ENCODE data around the gene CARS1.

Gene CARS1

DNA sequence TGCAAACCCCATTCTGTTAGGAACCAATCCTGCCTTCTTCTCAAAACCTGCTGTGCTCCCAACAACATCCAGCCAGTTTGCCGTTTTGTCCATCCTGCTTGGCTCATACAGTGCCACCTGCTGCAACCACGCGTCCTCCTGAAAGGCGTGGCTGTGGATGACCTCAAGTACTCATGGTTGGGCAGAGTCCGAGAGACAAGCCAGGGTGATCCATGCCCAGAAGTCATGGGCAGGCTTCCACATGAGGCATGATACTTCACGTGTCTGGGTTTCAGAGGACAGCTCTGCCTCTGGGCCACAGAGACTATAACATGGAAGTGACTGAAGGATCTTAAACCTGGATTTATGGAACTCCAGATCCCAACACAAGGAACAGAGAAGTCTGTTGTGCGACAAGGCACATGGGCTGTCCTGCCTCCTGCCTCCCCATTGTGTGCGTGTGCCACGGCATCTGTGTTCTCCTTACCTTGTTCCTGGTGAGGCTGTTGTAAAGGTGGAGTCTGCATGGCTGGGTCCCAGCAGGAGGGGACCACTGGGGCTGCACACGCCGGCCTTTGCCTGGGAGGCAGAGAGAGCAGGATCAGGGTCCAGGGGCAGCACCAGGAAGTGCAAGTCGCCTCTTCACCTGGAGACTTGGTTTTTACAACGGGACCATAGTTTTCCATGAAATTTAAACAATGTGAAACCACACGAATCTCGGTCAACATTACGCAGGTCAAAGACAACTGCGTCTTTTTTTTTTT lies 15.4 kb downstream of the CARS1 start:
- H3K18ac ChIP-seq (ENCODE audit: low read length), result no peak overlapping the region

DNA sequence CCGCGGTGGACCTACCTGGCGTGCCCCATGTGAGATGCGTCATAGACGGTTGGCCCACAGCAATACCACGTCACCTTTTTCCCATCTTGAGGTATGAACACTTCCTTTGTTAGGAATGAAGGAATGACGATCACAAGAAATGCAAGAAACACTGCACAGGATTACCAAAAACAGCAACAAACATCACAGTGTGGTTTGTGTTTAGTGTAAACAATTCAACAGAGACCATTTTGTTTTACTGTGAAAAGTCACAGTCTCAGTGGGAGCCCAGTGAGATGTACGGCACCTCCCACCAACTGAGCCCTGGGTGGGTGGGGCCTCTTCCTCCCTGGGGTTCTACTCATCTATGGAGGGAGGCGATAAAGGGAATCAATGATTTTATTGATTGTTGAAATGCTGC lies 16.3 kb downstream of the CARS1 start:
- no peak overlapping the region for H3K23ac ChIP-seq (ENCODE audit: low read depth, low read length, poor library complexity)
- no peak for DNase-seq (ENCODE audit: low spot score)
- H4K8ac ChIP-seq (ENCODE audit: low read depth, low read length), result no peak overlapping the region
- H3K36me3 ChIP-seq (replicated peaks in 1 of 2; ENCODE audit: control insufficient read depth in 2 of 2, insufficient read depth in 2 of 2, low read length in 2 of 2), result peaks cover 33 to 90% of the 10 kb centered on the region in 2 donors
- no peak overlapping the region for H3K18ac ChIP-seq (ENCODE audit: low read length)
- no peak overlapping the region for H3K27ac ChIP-seq (replicated peaks; ENCODE audit: low read length)
- no peaks in the 10 kb centered on the region for H3K27me3 ChIP-seq (ENCODE audit: control insufficient read depth in 3 of 3, insufficient read depth in 3 of 3, low read depth in 1 of 3, low read length in 3 of 3)
- no peak overlapping the region for H3K4me3 ChIP-seq (ENCODE audit: low read length in 2 of 2)
- no peak overlapping the region for H3K4me2 ChIP-seq (ENCODE audit: insufficient read depth, low read length, poor library complexity, severe bottlenecking)
- H3K14ac ChIP-seq (ENCODE audit: low read length), result no peak overlapping the region
- H2BK12ac ChIP-seq (ENCODE audit: low read length), result no peak overlapping the region
- WGBS, 2 donors (ENCODE audit: extremely low coverage in 2 of 2, insufficient read length in 2 of 2, insufficient replicate concordance in 1 of 2), result no CpG with 5 or more reads among the region's 9 CpGs
- no peak overlapping the region for H2BK15ac ChIP-seq (ENCODE audit: low read length)
- no peak overlapping the region for H3K4ac ChIP-seq (ENCODE audit: low read length)
- no peaks in the 10 kb centered on the region for H3K9me3 ChIP-seq (replicated peaks in 1 of 2; ENCODE audit: control insufficient read depth in 2 of 2, insufficient read depth in 1 of 2, low read depth in 1 of 2, low read length in 2 of 2)
- no peak overlapping the region for H2BK120ac ChIP-seq (ENCODE audit: low read depth, low read length)
- peaks cover 0 to 2% of the 10 kb centered on the region in 2 donors for H3K4me1 ChIP-seq (ENCODE audit: control insufficient read depth in 2 of 2, insufficient read depth in 1 of 2, low read depth in 1 of 2, low read length in 2 of 2)
- peak overlapping the region; percentile 39 for H3K9ac ChIP-seq (ENCODE audit: low read depth, low read length, poor library complexity)
- H2AK5ac ChIP-seq (ENCODE audit: low read depth, low read length), result no peak overlapping the region
- H4K91ac ChIP-seq (ENCODE audit: low read depth, low read length, poor library complexity), result no peak overlapping the region
- no peak overlapping the region for H2BK5ac ChIP-seq (ENCODE audit: low read length)
- no peak overlapping the region for H2AFZ ChIP-seq (ENCODE audit: low read length)
- H3K79me1 ChIP-seq (ENCODE audit: low read depth, low read length), result peaks cover 20% of the 10 kb centered on the region

More for the DNA sequence above, 15.4 kb downstream of the CARS1 start:
- Histone ChIP-seq H3K4me2 (ENCODE audit: insufficient read depth, low read length, poor library complexity, severe bottlenecking) (no peak overlapping the region), H2BK15ac (ENCODE audit: low read length) (no peak overlapping the region), H2BK12ac (ENCODE audit: low read length) (no peak overlapping the region), H4K91ac (ENCODE audit: low read depth, low read length, poor library complexity) (no peak overlapping the region), H3K14ac (ENCODE audit: low read length) (no peak overlapping the region), H3K79me1 (ENCODE audit: low read depth, low read length) (peaks cover 20% of the 10 kb centered on the region), H3K9me3 (replicated peaks in 1 of 2; ENCODE audit: control insufficient read depth in 2 of 2, insufficient read depth in 1 of 2, low read depth in 1 of 2, low read length in 2 of 2) (no peaks in the 10 kb centered on the region), H2BK120ac (ENCODE audit: low read depth, low read length) (no peak overlapping the region), H3K27ac (replicated peaks; ENCODE audit: low read length) (no peak overlapping the region), H2AFZ (ENCODE audit: low read length) (no peak overlapping the region), H3K4me3 (ENCODE audit: low read length in 2 of 2) (no peak overlapping the region), H3K9ac (ENCODE audit: low read depth, low read length, poor library complexity) (no peak overlapping the region), H3K4me1 (ENCODE audit: control insufficient read depth in 2 of 2, insufficient read depth in 1 of 2, low read depth in 1 of 2, low read length in 2 of 2) (peaks cover 0 to 4% of the 10 kb centered on the region in 2 donors), H3K4ac (ENCODE audit: low read length) (no peak overlapping the region), H4K8ac (ENCODE audit: low read depth, low read length) (no peak overlapping the region), H3K27me3 (ENCODE audit: control insufficient read depth in 3 of 3, insufficient read depth in 3 of 3, low read depth in 1 of 3, low read length in 3 of 3) (no peaks in the 10 kb centered on the region), H3K23ac (ENCODE audit: low read depth, low read length, poor library complexity) (no peak overlapping the region), H3K36me3 (replicated peaks in 1 of 2; ENCODE audit: control insufficient read depth in 2 of 2, insufficient read depth in 2 of 2, low read length in 2 of 2) (peaks cover 26 to 89% of the 10 kb centered on the region in 2 donors), H2BK5ac (ENCODE audit: low read length) (no peak overlapping the region), H2AK5ac (ENCODE audit: low read depth, low read length) (no peak overlapping the region)
- WGBS, 2 donors (ENCODE audit: extremely low coverage in 2 of 2, insufficient read length in 2 of 2, insufficient replicate concordance in 1 of 2), result no CpG with 5 or more reads among the region's 17 CpGs
- DNase-seq (ENCODE audit: low spot score), result no peak

DNA sequence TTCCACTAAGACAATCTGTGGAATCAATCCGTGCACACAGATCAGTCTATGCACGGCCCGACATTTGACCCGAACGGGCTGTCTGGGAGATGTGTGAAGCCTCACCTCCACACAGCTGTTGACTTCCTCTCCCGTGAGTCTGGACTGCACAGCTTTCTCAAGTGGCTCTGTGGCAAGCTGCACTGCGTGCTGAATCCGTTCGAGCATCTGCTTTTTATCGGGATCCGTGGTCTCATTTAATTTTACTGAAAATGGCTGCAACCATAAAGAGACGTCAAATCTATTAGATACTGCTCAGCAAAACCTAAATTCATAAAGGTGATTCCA lies 19.3 kb downstream of the CARS1 start:
- Histone ChIP-seq H2BK5ac (ENCODE audit: low read length) (no peak overlapping the region), H3K14ac (ENCODE audit: low read length) (no peak overlapping the region), H3K4ac (ENCODE audit: low read length) (no peak overlapping the region), H3K9me3 (replicated peaks in 1 of 2; ENCODE audit: control insufficient read depth in 2 of 2, insufficient read depth in 1 of 2, low read depth in 1 of 2, low read length in 2 of 2) (no peaks in the 10 kb centered on the region), H2BK120ac (ENCODE audit: low read depth, low read length) (no peak overlapping the region), H3K79me1 (ENCODE audit: low read depth, low read length) (peaks cover 9% of the 10 kb centered on the region), H3K4me1 (ENCODE audit: control insufficient read depth in 2 of 2, insufficient read depth in 1 of 2, low read depth in 1 of 2, low read length in 2 of 2) (no peaks in the 10 kb centered on the region), H3K4me2 (ENCODE audit: insufficient read depth, low read length, poor library complexity, severe bottlenecking) (no peak overlapping the region), H3K36me3 (replicated peaks in 1 of 2; ENCODE audit: control insufficient read depth in 2 of 2, insufficient read depth in 2 of 2, low read length in 2 of 2) (peaks cover 37 to 88% of the 10 kb centered on the region in 2 donors), H3K9ac (ENCODE audit: low read depth, low read length, poor library complexity) (no peak overlapping the region), H2BK15ac (ENCODE audit: low read length) (no peak overlapping the region), H3K27ac (replicated peaks; ENCODE audit: low read length) (no peak overlapping the region), H3K18ac (ENCODE audit: low read length) (no peak overlapping the region), H2AK5ac (ENCODE audit: low read depth, low read length) (no peak overlapping the region), H4K91ac (ENCODE audit: low read depth, low read length, poor library complexity) (no peak overlapping the region), H2AFZ (ENCODE audit: low read length) (no peak overlapping the region), H3K27me3 (ENCODE audit: control insufficient read depth in 3 of 3, insufficient read depth in 3 of 3, low read depth in 1 of 3, low read length in 3 of 3) (no peaks in the 10 kb centered on the region), H3K23ac (ENCODE audit: low read depth, low read length, poor library complexity) (no peak overlapping the region), H3K4me3 (ENCODE audit: low read length in 2 of 2) (no peak overlapping the region), H2BK12ac (ENCODE audit: low read length) (no peak overlapping the region), H4K8ac (ENCODE audit: low read depth, low read length) (no peak overlapping the region)
- DNase-seq (ENCODE audit: low spot score), result no peak
- WGBS, 2 donors (ENCODE audit: extremely low coverage in 2 of 2, insufficient read length in 2 of 2, insufficient replicate concordance in 1 of 2), result no CpG with 5 or more reads among the region's 12 CpGs

DNA sequence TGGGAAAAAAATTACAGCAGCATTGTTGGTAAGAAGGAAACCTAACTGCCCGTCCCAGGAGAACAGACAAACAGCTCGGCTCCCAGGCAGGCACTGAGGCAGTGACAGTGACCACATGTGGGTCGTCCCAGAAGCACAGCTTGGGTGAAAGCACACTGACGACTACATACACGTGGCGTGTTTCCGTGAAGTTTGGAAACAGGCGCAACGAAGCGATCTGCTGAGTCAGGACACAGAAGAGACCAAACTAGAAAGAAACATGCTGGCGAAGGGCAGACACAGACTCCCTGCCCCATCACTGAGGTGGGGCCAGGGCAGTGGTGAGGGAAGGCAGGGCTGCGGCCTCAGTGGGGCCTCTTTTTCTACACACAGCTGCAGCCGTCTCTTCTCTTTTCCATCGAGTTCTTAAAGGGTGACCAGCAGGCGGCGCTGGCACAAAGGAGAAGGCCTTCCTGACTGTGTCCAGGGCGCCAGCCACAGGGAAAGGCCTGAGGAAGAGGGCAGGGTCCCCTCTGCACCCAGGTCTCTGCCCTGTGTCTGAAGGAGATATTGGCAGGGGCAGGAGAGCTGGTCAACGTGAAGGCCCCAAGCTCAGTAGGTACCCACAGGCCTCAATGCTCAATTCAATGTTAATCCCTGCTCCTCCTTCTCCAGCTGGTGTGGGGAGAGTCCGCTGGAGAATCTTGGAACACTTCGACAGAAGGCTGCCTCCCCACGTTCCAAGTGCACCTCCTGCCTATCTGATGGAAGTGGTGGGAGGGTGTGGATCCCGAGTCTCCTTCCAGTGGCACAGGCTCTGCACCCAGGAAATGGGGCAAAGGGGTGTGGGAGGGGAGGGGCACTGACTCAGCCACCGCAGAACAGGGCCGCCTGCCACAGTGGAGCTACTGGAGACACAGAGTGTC lies 19.9 kb downstream of the CARS1 start:
- H3K4me1 ChIP-seq (ENCODE audit: control insufficient read depth in 2 of 2, insufficient read depth in 1 of 2, low read depth in 1 of 2, low read length in 2 of 2), result no peaks in the 10 kb centered on the region
- no peaks in the 10 kb centered on the region for H3K27me3 ChIP-seq (ENCODE audit: control insufficient read depth in 3 of 3, insufficient read depth in 3 of 3, low read depth in 1 of 3, low read length in 3 of 3)
- H4K91ac ChIP-seq (ENCODE audit: low read depth, low read length, poor library complexity), result no peak overlapping the region
- peaks cover 10% of the 10 kb centered on the region for H3K79me1 ChIP-seq (ENCODE audit: low read depth, low read length)
- H3K9ac ChIP-seq (ENCODE audit: low read depth, low read length, poor library complexity), result peak overlapping the region; percentile 89
- no peak overlapping the region for H2BK15ac ChIP-seq (ENCODE audit: low read length)
- H2BK12ac ChIP-seq (ENCODE audit: low read length), result no peak overlapping the region
- no peak overlapping the region for H3K27ac ChIP-seq (replicated peaks; ENCODE audit: low read length)
- peaks cover 38 to 92% of the 10 kb centered on the region in 2 donors for H3K36me3 ChIP-seq (replicated peaks in 1 of 2; ENCODE audit: control insufficient read depth in 2 of 2, insufficient read depth in 2 of 2, low read length in 2 of 2)
- H4K8ac ChIP-seq (ENCODE audit: low read depth, low read length), result no peak overlapping the region
- DNase-seq (ENCODE audit: low spot score), result peak; percentile 83
- no peak overlapping the region for H3K4me3 ChIP-seq (ENCODE audit: low read length in 2 of 2)
- no peak overlapping the region for H3K18ac ChIP-seq (ENCODE audit: low read length)
- H2BK5ac ChIP-seq (ENCODE audit: low read length), result no peak overlapping the region
- no peak overlapping the region for H3K4me2 ChIP-seq (ENCODE audit: insufficient read depth, low read length, poor library complexity, severe bottlenecking)
- H3K9me3 ChIP-seq (replicated peaks in 1 of 2; ENCODE audit: control insufficient read depth in 2 of 2, insufficient read depth in 1 of 2, low read depth in 1 of 2, low read length in 2 of 2), result no peaks in the 10 kb centered on the region
- H2AFZ ChIP-seq (ENCODE audit: low read length), result no peak overlapping the region
- H2BK120ac ChIP-seq (ENCODE audit: low read depth, low read length), result no peak overlapping the region
- peak overlapping the region; percentile 61 for H2AK5ac ChIP-seq (ENCODE audit: low read depth, low read length)
- H3K14ac ChIP-seq (ENCODE audit: low read length), result no peak overlapping the region
- no peak overlapping the region for H3K23ac ChIP-seq (ENCODE audit: low read depth, low read length, poor library complexity)
- whole genome bisulfite sequencing, 2 donors (ENCODE audit: extremely low coverage in 2 of 2, insufficient read length in 2 of 2, insufficient replicate concordance in 1 of 2), result no CpG with 5 or more reads among the region's 24 CpGs
- H3K4ac ChIP-seq (ENCODE audit: low read length), result no peak overlapping the region

Measured in neuronal stem cell (in vitro differentiated cells).